HUES6 (cell line): Measurements from ENCODE around the gene SHISA3.
A peak's percentile ranks its signal among the peaks of the same experiment; 100 is the strongest.

Source experiments
- H3K27ac ChIP-seq: 2 replicates; pipeline ENCODE4 v1.7.0; 2013; ENCODE audit warnings: low read depth, mild to moderate bottlenecking, low read length, inconsistent platforms
- H3K27me3 ChIP-seq: 2 replicates; pipeline ENCODE4 v1.6.1; 2013; ENCODE audit warnings: low read length; ENCODE audit not compliant: control insufficient read depth, insufficient read depth
- H3K36me3 ChIP-seq: 2 replicates; pipeline ENCODE4 v1.6.1; 2013; ENCODE audit warnings: low read length; ENCODE audit not compliant: control insufficient read depth, insufficient read depth
- H3K4me1 ChIP-seq: 2 replicates; pipeline ENCODE4 v1.6.1; 2013; ENCODE audit warnings: low read length; ENCODE audit not compliant: control insufficient read depth, insufficient read depth
- H3K4me3 ChIP-seq: 2 replicates; pipeline ENCODE4 v1.5.1; 2013; ENCODE audit warnings: low read depth, low read length
- H3K9ac ChIP-seq: one replicate; pipeline ENCODE4 v1.6.1; 2013; ENCODE audit warnings: mild to moderate bottlenecking, low read length
- H3K9me3 ChIP-seq: 2 replicates; pipeline ENCODE4 v1.6.1; 2013; ENCODE audit warnings: low read depth, low read length; ENCODE audit not compliant: control insufficient read depth, insufficient read depth

The SHISA3 gene

DNA sequence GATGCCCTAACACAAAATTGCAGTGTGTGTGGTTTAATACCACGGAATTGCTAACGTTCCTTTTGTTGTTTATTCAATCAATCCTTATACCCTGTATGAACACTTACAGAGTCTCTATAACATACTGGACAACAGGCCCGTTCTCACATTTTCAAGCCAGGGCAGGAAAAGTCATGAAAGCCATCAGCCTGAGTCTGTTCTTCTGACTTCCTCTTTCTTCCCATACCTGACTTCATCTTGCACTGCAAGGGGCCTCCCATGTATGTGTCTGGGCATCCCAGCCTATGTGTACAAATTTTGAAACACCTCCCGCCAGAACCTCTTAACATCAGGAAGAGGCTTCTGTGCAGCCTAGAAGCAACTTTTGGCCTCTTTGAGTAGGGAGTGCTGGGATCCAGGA lies 4.9 kb upstream of the SHISA3 start:
- no peaks in the 10 kb centered on the region for H3K36me3 ChIP-seq
- peaks cover 15% of the 10 kb centered on the region; the same call in 1 of the 2 replicates for H3K4me1 ChIP-seq
- no peak overlapping the region for H3K27ac ChIP-seq
- no peaks in the 10 kb centered on the region for H3K9me3 ChIP-seq
- H3K4me3 ChIP-seq = no peak overlapping the region
- peaks cover 30% of the 10 kb centered on the region for H3K27me3 ChIP-seq
- H3K9ac ChIP-seq = no peak overlapping the region

GRCh38 chr4:42395595-42395994 lies 1.7 kb upstream of the SHISA3 start:
- Histone ChIP-seq H3K9ac (no peak overlapping the region), H3K27ac (no peak overlapping the region), H3K4me1 (peaks cover 23% of the 10 kb centered on the region), H3K4me3 (no peak overlapping the region), H3K27me3 (peaks cover 61% of the 10 kb centered on the region), H3K9me3 (no peaks in the 10 kb centered on the region), H3K36me3 (no peaks in the 10 kb centered on the region)

GRCh38 chr4:42396361-42396751 lies 932 bp upstream of the SHISA3 start:
- Histone ChIP-seq H3K9me3 (no peaks in the 10 kb centered on the region), H3K27ac (no peak overlapping the region), H3K27me3 (peaks cover 69% of the 10 kb centered on the region), H3K9ac (no peak overlapping the region), H3K4me3 (peak overlapping the region; percentile 62), H3K36me3 (no peaks in the 10 kb centered on the region), H3K4me1 (peaks cover 23% of the 10 kb centered on the region)

DNA sequence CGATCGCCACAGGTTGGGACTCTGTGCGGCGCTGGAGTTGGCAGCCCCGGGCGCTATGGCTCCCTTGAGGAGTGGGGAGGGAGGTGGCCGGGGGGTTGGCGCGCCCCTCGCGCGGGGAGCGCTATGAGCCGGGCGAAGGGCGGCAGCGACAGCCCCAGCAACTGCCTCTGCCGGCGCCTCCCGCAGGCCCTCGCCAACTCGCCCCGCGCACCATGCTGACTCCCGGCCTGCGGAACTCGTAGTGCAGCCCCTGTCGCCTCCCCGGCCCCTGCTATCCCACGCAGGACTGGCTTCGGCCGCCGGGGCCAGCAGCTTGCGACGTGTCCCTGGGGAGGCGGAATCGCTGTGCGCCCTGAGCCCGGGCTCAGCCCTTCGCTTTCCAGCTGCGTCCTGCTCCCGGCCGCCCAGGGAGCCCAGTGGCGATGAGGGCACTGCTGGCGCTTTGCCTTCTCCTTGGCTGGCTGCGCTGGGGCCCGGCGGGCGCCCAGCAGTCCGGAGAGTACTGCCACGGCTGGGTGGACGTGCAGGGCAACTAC lies 415 bp downstream of the SHISA3 start:
- Histone ChIP-seq H3K27ac (no peak overlapping the region), H3K9ac (peak overlapping the region; percentile 59), H3K36me3 (no peaks in the 10 kb centered on the region), H3K9me3 (no peaks in the 10 kb centered on the region), H3K27me3 (peaks cover 72% of the 10 kb centered on the region), H3K4me3 (peak overlapping the region; percentile 62), H3K4me1 (peaks cover 22% of the 10 kb centered on the region)

GRCh38 chr4:42398171-42398870 lies 1.0 kb downstream of the SHISA3 start:
- no peak overlapping the region for H3K27ac ChIP-seq
- peak overlapping the region; percentile 62 for H3K4me3 ChIP-seq
- no peaks in the 10 kb centered on the region for H3K9me3 ChIP-seq
- H3K36me3 ChIP-seq = no peaks in the 10 kb centered on the region
- H3K4me1 ChIP-seq = peaks cover 22% of the 10 kb centered on the region
- peak overlapping the region; percentile 59 for H3K9ac ChIP-seq
- H3K27me3 ChIP-seq = peaks cover 72% of the 10 kb centered on the region

DNA sequence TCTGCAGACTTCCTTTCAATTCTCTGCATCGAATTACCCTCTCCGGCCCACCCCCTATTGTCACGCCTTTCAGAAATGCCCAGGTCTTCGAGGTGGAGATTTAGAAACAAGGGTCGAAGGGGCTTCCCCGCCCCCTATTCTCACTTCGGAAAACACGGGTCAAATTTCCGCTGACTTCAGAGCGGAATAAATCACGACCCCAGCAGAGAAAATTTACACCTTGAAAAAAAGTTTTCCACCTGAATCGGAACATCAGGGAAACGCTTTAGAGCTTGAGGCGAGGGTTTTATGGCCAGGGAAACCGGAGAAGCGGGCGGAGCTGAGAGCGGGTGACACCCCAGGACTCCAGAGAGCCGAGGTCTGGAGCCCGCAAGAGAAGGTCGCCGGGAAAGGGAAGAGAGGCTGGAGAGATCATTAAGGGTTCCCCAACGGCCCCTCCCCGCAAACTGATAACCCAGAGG lies 1.6 kb downstream of the SHISA3 start:
- Histone ChIP-seq H3K36me3 (no peaks in the 10 kb centered on the region), H3K27me3 (peaks cover 72% of the 10 kb centered on the region), H3K27ac (no peak overlapping the region), H3K9me3 (no peaks in the 10 kb centered on the region), H3K9ac (peak overlapping the region; percentile 19), H3K4me3 (peak overlapping the region; percentile 62), H3K4me1 (peaks cover 22% of the 10 kb centered on the region)

- Histone ChIP-seq H3K9me3 (no peaks in the 10 kb centered on the region), H3K27ac (no peak overlapping the region), H3K27me3 (peaks cover 72% of the 10 kb centered on the region), H3K36me3 (no peaks in the 10 kb centered on the region), H3K4me1 (peaks cover 22% of the 10 kb centered on the region), H3K9ac (no peak overlapping the region), H3K4me3 (peak overlapping the region; percentile 62)
These were observed 2.1 kb downstream of the SHISA3 start for GRCh38 chr4:42399393-42399792.

GRCh38 chr4:42401171-42401570 lies 3.9 kb downstream of the SHISA3 start:
- H3K9me3 ChIP-seq = no peaks in the 10 kb centered on the region
- no peaks in the 10 kb centered on the region for H3K36me3 ChIP-seq
- peaks cover 22% of the 10 kb centered on the region for H3K4me1 ChIP-seq
- H3K27ac ChIP-seq = no peak overlapping the region
- no peak overlapping the region for H3K9ac ChIP-seq
- no peak overlapping the region for H3K4me3 ChIP-seq
- peaks cover 55% of the 10 kb centered on the region for H3K27me3 ChIP-seq

- no peak overlapping the region for H3K4me3 ChIP-seq
- H3K4me1 ChIP-seq = peaks cover 27% of the 10 kb centered on the region
- H3K9ac ChIP-seq = no peak overlapping the region
- no peak overlapping the region for H3K27ac ChIP-seq
- H3K27me3 ChIP-seq = peaks cover 27% of the 10 kb centered on the region
- no peaks in the 10 kb centered on the region for H3K36me3 ChIP-seq
- no peaks in the 10 kb centered on the region for H3K9me3 ChIP-seq
These were observed 6.7 kb downstream of the SHISA3 start for GRCh38 chr4:42404001-42404400.

DNA sequence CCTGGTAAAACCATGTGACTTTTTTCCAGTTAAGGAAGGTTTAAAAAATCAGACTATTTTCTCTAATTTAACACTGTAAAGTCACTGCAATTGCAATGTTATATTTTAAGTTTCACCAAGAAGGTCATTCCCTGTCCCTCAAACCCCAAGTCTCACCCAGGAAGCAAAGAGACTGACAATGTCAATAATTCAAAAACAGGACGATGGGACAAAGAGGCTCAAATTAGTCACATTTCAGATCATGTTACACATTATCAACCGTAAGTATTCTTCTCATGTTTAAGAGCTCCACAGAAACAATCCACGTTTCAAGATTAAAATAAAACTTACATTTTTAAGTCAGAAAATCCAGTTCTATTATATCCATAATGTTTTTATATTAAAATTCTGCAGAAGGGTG lies 13.2 kb downstream of the SHISA3 start:
- Histone ChIP-seq H3K36me3 (no peaks in the 10 kb centered on the region), H3K4me1 (peaks cover 19% of the 10 kb centered on the region), H3K27me3 (no peaks in the 10 kb centered on the region), H3K9ac (no peak overlapping the region), H3K27ac (no peak overlapping the region), H3K4me3 (no peak overlapping the region), H3K9me3 (no peaks in the 10 kb centered on the region)

DNA sequence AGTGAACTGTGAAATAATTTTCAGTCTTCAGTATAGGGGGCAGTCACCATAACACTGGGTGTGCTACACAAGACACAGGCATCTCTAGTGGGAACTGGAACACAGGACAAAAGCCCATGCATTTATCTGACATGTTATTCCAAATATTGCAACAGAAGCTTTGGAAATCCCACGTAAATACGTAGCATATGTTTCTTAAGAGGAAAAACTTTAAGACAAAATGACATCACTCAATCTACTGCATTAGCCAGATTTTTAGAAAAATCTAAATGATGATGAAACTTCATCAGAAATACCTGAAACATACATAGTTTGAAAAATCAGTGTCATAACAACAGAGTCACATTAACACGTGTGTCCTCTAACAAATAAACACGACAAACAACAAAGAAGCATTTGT lies 14.5 kb downstream of the SHISA3 start:
- Histone ChIP-seq H3K9me3 (no peaks in the 10 kb centered on the region), H3K9ac (no peak overlapping the region), H3K36me3 (no peaks in the 10 kb centered on the region), H3K4me1 (peaks cover 26% of the 10 kb centered on the region), H3K27me3 (peaks cover 5% of the 10 kb centered on the region; the same call in 1 of the 2 replicates), H3K4me3 (no peak overlapping the region), H3K27ac (no peak overlapping the region)
